ENCODE results near the gene P2RY2.

- TF ChIP-seq BACH2 (CRISPR knock-in tag; IDR thresholded peaks at IDR 0.05; ENCODE audit: borderline replicate concordance) = no peak
- no peak for TF ChIP-seq GLIS3 (CRISPR knock-in tag; IDR thresholded peaks at IDR 0.05)
- no peak for TF ChIP-seq ZNF8 (CRISPR knock-in tag; IDR thresholded peaks at IDR 0.05)
- TF ChIP-seq ZC3H10 (CRISPR knock-in tag; IDR thresholded peaks at IDR 0.05) = no peak
- TF ChIP-seq ZFP3 (CRISPR knock-in tag; IDR thresholded peaks at IDR 0.05) = no peak
- TF ChIP-seq CSRNP3 (CRISPR knock-in tag; IDR thresholded peaks at IDR 0.05) = no peak
- no peak for TF ChIP-seq SNAI2 (CRISPR knock-in tag; IDR thresholded peaks at IDR 0.05)
- no peak for TF ChIP-seq CSDC2 (CRISPR knock-in tag; IDR thresholded peaks at IDR 0.05)
- no peak for TF ChIP-seq ARNTL (CRISPR knock-in tag; IDR thresholded peaks at IDR 0.05; ENCODE audit: borderline replicate concordance, low read depth)
Measured at GRCh38 chr11:73265853-73266645, 48.0 kb downstream of the P2RY2 start.
